Brain microvascular endothelial cell (primary cell): ENCODE results near the gene PATL1.

Experiments
- DNase-seq: peaks from one replicate; pipeline ENCODE4 v3.0.0-alpha.2; 2020
- H3K27ac ChIP-seq: fragments of 250-450 bp; sonication (Bioruptor Pico); 2 replicates; pipeline ENCODE4 v1.5.1; 2020; ENCODE audit warnings: mild to moderate bottlenecking, moderate library complexity
- H3K27me3 ChIP-seq: fragments of 250-450 bp; sonication (Bioruptor Pico); replicated peaks from 2 replicates; pipeline ENCODE4 v1.5.1; 2020; ENCODE audit warnings: mild to moderate bottlenecking
- H3K36me3 ChIP-seq: fragments of 250-450 bp; sonication (Bioruptor Pico); replicated peaks from 2 replicates; pipeline ENCODE4 v1.5.1; 2020; ENCODE audit warnings: mild to moderate bottlenecking
- H3K4me3 ChIP-seq: 2 replicates; pipeline ENCODE4 v1.5.1; 2011; ENCODE audit warnings: low read depth, mild to moderate bottlenecking, control low read depth, low read length, moderate library complexity
- in situ Hi-C: cut with HindIII; loops from 2 replicates; pipeline ENCODE4 v1.10.0; 2017; ENCODE audit warnings: low sequenced_read_pairs, low pct_ligation_motif_present
- TF ChIP-seq, protein P1 (sequence below): IDR thresholded peaks from 2 replicates; pipeline ENCODE4 v1.5.1; 2011; ENCODE audit warnings: low read depth, mild to moderate bottlenecking, moderate library complexity, low read length, control low read depth, inconsistent platforms; ENCODE audit errors: missing control alignments

Gene PATL1

GRCh38 chr11:59654893-59655292, 13.9 kb downstream of the PATL1 start:
- H3K27me3 ChIP-seq = no peaks in the 10 kb centered on the region
- H3K4me3 ChIP-seq = no peak overlapping the region
- DNase-seq = no peak
- TF ChIP-seq, protein P1, sequence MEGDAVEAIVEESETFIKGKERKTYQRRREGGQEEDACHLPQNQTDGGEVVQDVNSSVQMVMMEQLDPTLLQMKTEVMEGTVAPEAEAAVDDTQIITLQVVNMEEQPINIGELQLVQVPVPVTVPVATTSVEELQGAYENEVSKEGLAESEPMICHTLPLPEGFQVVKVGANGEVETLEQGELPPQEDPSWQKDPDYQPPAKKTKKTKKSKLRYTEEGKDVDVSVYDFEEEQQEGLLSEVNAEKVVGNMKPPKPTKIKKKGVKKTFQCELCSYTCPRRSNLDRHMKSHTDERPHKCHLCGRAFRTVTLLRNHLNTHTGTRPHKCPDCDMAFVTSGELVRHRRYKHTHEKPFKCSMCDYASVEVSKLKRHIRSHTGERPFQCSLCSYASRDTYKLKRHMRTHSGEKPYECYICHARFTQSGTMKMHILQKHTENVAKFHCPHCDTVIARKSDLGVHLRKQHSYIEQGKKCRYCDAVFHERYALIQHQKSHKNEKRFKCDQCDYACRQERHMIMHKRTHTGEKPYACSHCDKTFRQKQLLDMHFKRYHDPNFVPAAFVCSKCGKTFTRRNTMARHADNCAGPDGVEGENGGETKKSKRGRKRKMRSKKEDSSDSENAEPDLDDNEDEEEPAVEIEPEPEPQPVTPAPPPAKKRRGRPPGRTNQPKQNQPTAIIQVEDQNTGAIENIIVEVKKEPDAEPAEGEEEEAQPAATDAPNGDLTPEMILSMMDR = no peak
- peaks cover 82% of the 10 kb centered on the region for H3K36me3 ChIP-seq
- in situ Hi-C loops = no loop called here
- no peak overlapping the region for H3K27ac ChIP-seq

GRCh38 chr11:59647245-59647980, 21.4 kb downstream of the PATL1 start:
- no peaks in the 10 kb centered on the region for H3K27me3 ChIP-seq
- in situ Hi-C loops = no loop called here
- TF ChIP-seq, protein P1 = no peak
- DNase-seq = no peak
- no peak overlapping the region for H3K27ac ChIP-seq
- H3K36me3 ChIP-seq = peaks cover 70% of the 10 kb centered on the region
- H3K4me3 ChIP-seq = no peak overlapping the region

DNA sequence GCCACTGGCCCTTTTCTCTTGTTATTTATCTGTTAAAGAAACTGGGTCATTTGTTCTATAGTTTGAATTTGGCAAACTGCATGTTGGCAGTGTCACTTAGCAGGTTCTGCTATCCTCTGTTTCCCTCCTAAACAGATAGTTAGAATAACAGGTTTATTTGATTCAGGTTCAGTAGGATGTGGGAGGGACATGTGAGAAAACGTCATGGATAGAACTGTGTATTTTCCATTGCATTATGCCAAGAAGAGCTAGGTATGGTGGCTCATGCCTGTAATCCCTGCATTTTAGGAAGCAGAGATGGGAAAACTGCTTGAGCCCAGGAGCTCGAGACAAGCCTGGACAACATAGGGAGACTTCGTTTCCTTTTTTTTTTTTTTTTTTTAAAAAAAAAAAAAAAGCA, 24.3 kb downstream of the PATL1 start:
- Histone ChIP-seq H3K27ac (no peak overlapping the region), H3K27me3 (no peaks in the 10 kb centered on the region), H3K4me3 (no peak overlapping the region), H3K36me3 (peaks cover 69% of the 10 kb centered on the region)
- no peak for DNase-seq
- in situ Hi-C loops = no loop called here
- TF ChIP-seq, protein P1 = no peak

DNA sequence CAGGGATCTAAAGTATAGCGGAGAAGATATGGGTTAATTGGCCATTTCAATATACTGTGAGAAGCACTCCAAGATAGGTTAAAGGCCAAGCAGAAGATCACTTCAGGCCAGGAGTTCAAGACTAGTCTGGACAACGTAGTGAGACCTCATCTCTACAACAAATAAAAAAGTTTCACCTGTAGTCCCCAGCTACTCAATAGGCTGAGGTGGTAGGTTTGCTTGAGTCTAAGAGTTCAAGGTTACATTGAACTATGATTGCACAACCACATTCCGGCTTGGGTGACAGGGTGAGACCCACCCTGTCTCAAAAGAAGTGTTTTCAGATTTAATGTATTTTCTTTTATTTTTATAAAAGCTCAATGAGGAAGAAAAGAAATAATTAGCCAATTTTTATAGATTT, 25.4 kb downstream of the PATL1 start:
- Histone ChIP-seq H3K27me3 (no peaks in the 10 kb centered on the region), H3K36me3 (peaks cover 67% of the 10 kb centered on the region), H3K27ac (no peak overlapping the region), H3K4me3 (no peak overlapping the region)
- TF ChIP-seq, protein P1 = no peak
- in situ Hi-C loops = no loop called here
- DNase-seq = no peak

DNA sequence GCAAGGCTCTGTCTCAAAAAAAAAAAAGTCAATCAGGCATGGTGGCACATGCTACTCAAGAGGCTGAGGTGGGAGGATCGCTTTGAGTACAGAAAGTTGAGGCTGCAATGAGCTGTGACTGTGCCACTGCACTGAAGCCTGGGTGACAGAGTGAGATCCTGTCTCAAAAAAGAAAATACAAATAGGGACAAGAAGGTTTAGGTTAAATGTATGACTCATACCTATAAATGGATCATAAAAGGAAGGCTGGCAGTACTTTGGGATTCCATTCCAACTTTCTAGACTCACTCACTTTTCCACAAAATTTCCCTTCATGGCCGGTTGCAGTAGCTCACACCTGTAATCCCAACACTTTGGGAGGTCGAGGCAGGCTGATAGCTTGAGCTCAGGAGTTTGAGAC, 27.7 kb downstream of the PATL1 start:
- in situ Hi-C loops = no loop called here
- TF ChIP-seq, protein P1 = no peak
- DNase-seq = no peak
- Histone ChIP-seq H3K36me3 (peaks cover 77% of the 10 kb centered on the region), H3K27ac (no peak overlapping the region), H3K27me3 (no peaks in the 10 kb centered on the region), H3K4me3 (no peak overlapping the region)

DNA sequence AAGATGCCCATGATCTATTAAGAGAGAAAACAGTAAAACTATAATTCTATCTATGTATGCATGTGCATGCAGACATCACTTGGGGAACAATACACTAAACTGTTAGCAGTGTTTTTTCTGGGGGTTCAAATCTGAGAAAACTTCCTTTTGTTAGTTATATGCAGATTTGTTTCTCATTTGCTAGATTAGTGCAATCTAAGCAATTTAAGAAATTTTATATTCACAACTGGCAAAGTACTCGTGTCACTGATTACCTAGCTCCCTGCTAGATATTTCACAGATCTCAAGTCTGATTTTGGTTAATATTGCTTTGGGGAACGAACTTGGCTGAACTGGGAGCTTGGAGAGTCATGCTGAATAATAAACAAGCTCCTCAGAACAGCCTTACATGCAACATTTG, 38.3 kb downstream of the PATL1 start:
- in situ Hi-C loops = no loop called here
- Histone ChIP-seq H3K4me3 (no peak overlapping the region), H3K27me3 (no peaks in the 10 kb centered on the region), H3K36me3 (peaks cover 1% of the 10 kb centered on the region), H3K27ac (no peak overlapping the region)
- TF ChIP-seq, protein P1 = no peak
- no peak for DNase-seq
